WTC11 (cell line): Measurements from ENCODE around the gene AP3M1. TPM values are rescaled to one million over a fixed set of nuclear protein-coding genes. Genes with fewer than 3 reads are reported as not detected.

Experiments used
- ATAC-seq: fragments of 200-7000 bp; cut with Tn5 transposase; 2 replicates; pipeline ENCODE4 v1.10.0; 2021; ENCODE audit warnings: mild to moderate bottlenecking, moderate library complexity
- CTCF ChIA-PET: fragments of 300-600 bp; sonication (Branson Sonifier 250); formaldehyde crosslinking; loops from one replicate; lab custom pipeline; 2021; ENCODE audit warnings: antibody characterized with exemption; lab: Charles Lee
- POLR2A ChIA-PET: fragments of 350-600 bp; sonication (Branson Sonifier 250); formaldehyde crosslinking; loops from one replicate; lab custom pipeline; 2021; ENCODE audit warnings: antibody characterized with exemption; lab: Charles Lee
- DNase-seq: peaks from one replicate; pipeline ENCODE4 v3.0.0; 2021; ENCODE audit warnings: low spot score
- H3K27ac Mint-ChIP-seq: 2 replicates; pipeline ENCODE4 v1.8.0; 2021; ENCODE audit warnings: mixed read lengths
- H3K27me3 Mint-ChIP-seq: 2 replicates; pipeline ENCODE4 v1.8.0; 2021; ENCODE audit warnings: low read depth, mild to moderate bottlenecking, moderate library complexity, mixed read lengths
- H3K36me3 Mint-ChIP-seq: 2 replicates; pipeline ENCODE4 v1.8.0; 2021; ENCODE audit warnings: mixed read lengths
- H3K4me1 Mint-ChIP-seq: 2 replicates; pipeline ENCODE4 v1.8.0; 2022; ENCODE audit warnings: mixed read lengths
- H3K4me3 Mint-ChIP-seq: 2 replicates; pipeline ENCODE4 v1.8.0; 2021; ENCODE audit warnings: mild to moderate bottlenecking, moderate library complexity, mixed read lengths
- H3K9me3 Mint-ChIP-seq: 2 replicates; pipeline ENCODE4 v1.8.0; 2021; ENCODE audit warnings: mixed read lengths
- AFF4 ChIP-seq: sonication (generic); formaldehyde crosslinking; IDR thresholded peaks from 2 replicates; pipeline ENCODE4 v1.8.1; 2023; ENCODE audit warnings: mild to moderate bottlenecking, missing genetic modification reagents, borderline replicate concordance
- ESRRA ChIP-seq: sonication (generic); formaldehyde crosslinking; IDR thresholded peaks from 2 replicates; pipeline ENCODE4 v1.8.1; 2022; ENCODE audit warnings: mild to moderate bottlenecking, missing genetic modification reagents, borderline replicate concordance
- FOXP4 ChIP-seq: sonication (generic); formaldehyde crosslinking; IDR thresholded peaks from 2 replicates; pipeline ENCODE4 v1.8.0; 2022; ENCODE audit warnings: mild to moderate bottlenecking, missing genetic modification reagents
- GABPB1 ChIP-seq: sonication (generic); formaldehyde crosslinking; IDR thresholded peaks from 2 replicates; pipeline ENCODE4 v1.8.1; 2023; ENCODE audit warnings: mild to moderate bottlenecking, missing genetic modification reagents
- HMGXB4 ChIP-seq: sonication (generic); formaldehyde crosslinking; IDR thresholded peaks from 2 replicates; pipeline ENCODE4 v1.8.1; 2023; ENCODE audit warnings: mild to moderate bottlenecking, moderate library complexity, missing genetic modification reagents
- MXD4 ChIP-seq: fragments of 250-450 bp; sonication (Bioruptor Pico); IDR thresholded peaks from 2 replicates; pipeline ENCODE4 v1.8.0; 2021; ENCODE audit warnings: mild to moderate bottlenecking, moderate library complexity, borderline replicate concordance
- STAT6 ChIP-seq: sonication (generic); formaldehyde crosslinking; conservative IDR thresholded peaks from 2 replicates; pipeline ENCODE4 v1.8.1; 2023; ENCODE audit warnings: mild to moderate bottlenecking, low read depth, missing genetic modification reagents, moderate library complexity
- ZNF416 ChIP-seq: fragments of 250-450 bp; sonication (Bioruptor Pico); IDR thresholded peaks from 2 replicates; pipeline ENCODE4 v1.9.0; 2021; ENCODE audit warnings: mild to moderate bottlenecking, inconsistent platforms
- total RNA-seq: library from RNA; stranded (reverse); gene quantifications from 3 replicates; pipeline ENCODE4 v1.2.3, GENCODE V29; 2021

AP3M1 gene
- total RNA-seq, 1 experiment from 2014 or later = 37.3 TPM

- TF ChIP-seq FOXP4 (CRISPR knock-in tag) = no peak
- no peak for TF ChIP-seq AFF4 (CRISPR knock-in tag)
- TF ChIP-seq, all 79 proteins: peak for 0
These were observed 46.9 kb downstream of the AP3M1 start (continued) for GRCh38 chr10:74103560-74104258.

GRCh38 chr10:74099836-74100235, 50.8 kb downstream of the AP3M1 start:
- no peaks in the 10 kb centered on the region for H3K9me3 Mint-ChIP-seq
- no peak for TF ChIP-seq GABPB1 (CRISPR knock-in tag)
- CTCF ChIA-PET = interaction anchor here (1.1 to 1.8 kb wide), 2 partner anchors 27 to 220 kb away, joined by 4 to 5 read pairs; no protein-coding TSS in a partner anchor
- no peak for DNase-seq
- POLR2A ChIA-PET = no interaction called here
- no peak overlapping the region for H3K4me3 Mint-ChIP-seq
- peak overlapping the region; percentile 59 for H3K27ac Mint-ChIP-seq
- ATAC-seq = no peak
- H3K36me3 Mint-ChIP-seq = peaks cover 85% of the 10 kb centered on the region
- no peaks in the 10 kb centered on the region for H3K4me1 Mint-ChIP-seq
- no peaks in the 10 kb centered on the region for H3K27me3 Mint-ChIP-seq

- ChIA-PET POLR2A (no interaction called here), CTCF (interaction anchor here (1.1 kb wide), 1 partner anchor 27 kb away, joined by 5 read pairs; no protein-coding TSS in a partner anchor)
- H3K4me1 Mint-ChIP-seq = no peaks in the 10 kb centered on the region
- ATAC-seq (no peak), DNase-seq (no peak)
- peak overlapping the region; percentile 59 for H3K27ac Mint-ChIP-seq
- no peak overlapping the region for H3K4me3 Mint-ChIP-seq
- H3K36me3 Mint-ChIP-seq = peaks cover 85% of the 10 kb centered on the region
- H3K27me3 Mint-ChIP-seq = no peaks in the 10 kb centered on the region
- H3K9me3 Mint-ChIP-seq = no peaks in the 10 kb centered on the region
- TF ChIP-seq ESRRA (no peak), ZNF416 (no peak), MXD4 (CRISPR knock-in tag) (no peak)
These were observed 51.2 kb downstream of the AP3M1 start for GRCh38 chr10:74099420-74099819.

- ChIA-PET CTCF (no interaction called here), POLR2A (no interaction called here)
- TF ChIP-seq HMGXB4 (CRISPR knock-in tag) (no peak), STAT6 (no peak)
- TF ChIP-seq, all 79 proteins: peak for 0
- ATAC-seq = no peak
- Mint-ChIP-seq H3K4me3 (no peak overlapping the region), H3K27ac (no peak overlapping the region), H3K9me3 (no peaks in the 10 kb centered on the region), H3K27me3 (no peaks in the 10 kb centered on the region), H3K36me3 (peaks cover 79% of the 10 kb centered on the region), H3K4me1 (no peaks in the 10 kb centered on the region)
- DNase-seq = no peak
These were observed 52.9 kb downstream of the AP3M1 start for GRCh38 chr10:74097776-74098175.
